Loucy (cell line): ENCODE data around the gene PAX1.

ENCODE experiments used
- H2AFZ ChIP-seq: fragments of 200-600 bp; sonication (generic); 2 replicates; pipeline ENCODE4 v1.6.0; 2016; ENCODE audit warnings: antibody characterized with exemption, mild to moderate bottlenecking, low read length, moderate library complexity
- H3F3A ChIP-seq: fragments of 200-600 bp; 2 replicates; pipeline ENCODE4 v1.6.0; 2016; ENCODE audit warnings: antibody characterized with exemption, low read depth, mild to moderate bottlenecking
- H3K27me3 ChIP-seq: fragments of 200-600 bp; sonication (generic); 2 replicates; pipeline ENCODE4 v1.6.1; 2014; ENCODE audit warnings: low read length, mild to moderate bottlenecking; ENCODE audit not compliant: insufficient read depth, poor library complexity, severe bottlenecking
- H3K36me3 ChIP-seq: fragments of 200-600 bp; sonication (generic); 2 replicates; pipeline ENCODE4 v1.6.1; 2016; ENCODE audit warnings: low read length; ENCODE audit not compliant: insufficient read depth
- H3K4me1 ChIP-seq: fragments of 200-600 bp; sonication (generic); 2 replicates; pipeline ENCODE4 v1.5.1; 2014; ENCODE audit warnings: low read length, mild to moderate bottlenecking; ENCODE audit not compliant: insufficient read depth, poor library complexity, severe bottlenecking
- H3K4me2 ChIP-seq: fragments of 200-600 bp; sonication (generic); 2 replicates; pipeline ENCODE4 v1.6.0; 2014; ENCODE audit warnings: antibody characterized with exemption, low read length, low read depth, mild to moderate bottlenecking; ENCODE audit not compliant: poor library complexity, severe bottlenecking
- H3K4me3 ChIP-seq: fragments of 200-600 bp; sonication (generic); 2 replicates; pipeline ENCODE4 v1.5.1; 2014; ENCODE audit warnings: low read length, mild to moderate bottlenecking, mixed read lengths; ENCODE audit not compliant: poor library complexity, severe bottlenecking
- H3K79me2 ChIP-seq: fragments of 200-600 bp; sonication (generic); 2 replicates; pipeline ENCODE4 v1.6.1; 2014; ENCODE audit warnings: low read length; ENCODE audit not compliant: insufficient read depth
- H3K9ac ChIP-seq: fragments of 200-600 bp; sonication (generic); 2 replicates; pipeline ENCODE4 v1.6.0; 2014; ENCODE audit warnings: mild to moderate bottlenecking, low read depth, low read length, moderate library complexity; ENCODE audit not compliant: poor library complexity, severe bottlenecking
- H3K9me2 ChIP-seq: fragments of 200-600 bp; sonication (generic); replicated peaks from 2 replicates; pipeline ENCODE4 v1.6.1; 2016; ENCODE audit warnings: low read depth, low read length, mixed read lengths
- H3K9me3 ChIP-seq: fragments of 200-600 bp; sonication (generic); 2 replicates; pipeline ENCODE4 v1.6.1; 2014; ENCODE audit warnings: mild to moderate bottlenecking, antibody characterized with exemption, low read length, low read depth; ENCODE audit not compliant: insufficient read depth
- H4K20me1 ChIP-seq: fragments of 200-600 bp; sonication (generic); 2 replicates; pipeline ENCODE4 v1.6.0; 2014; ENCODE audit warnings: antibody characterized with exemption, low read length, mild to moderate bottlenecking; ENCODE audit not compliant: insufficient read depth, poor library complexity, severe bottlenecking
- EZH2phosphoT487 ChIP-seq: fragments of 200-600 bp; IDR thresholded peaks from 2 replicates; pipeline ENCODE4 v1.6.1; 2018; ENCODE audit warnings: antibody characterized with exemption, mild to moderate bottlenecking, moderate library complexity, borderline replicate concordance
- TF ChIP-seq, protein P1 (sequence below): fragments of 200-600 bp; sonication (generic); conservative IDR thresholded peaks from 2 replicates; pipeline ENCODE4 v1.5.1; 2014; ENCODE audit warnings: mild to moderate bottlenecking, antibody characterized with exemption, low read length

The PAX1 gene

DNA sequence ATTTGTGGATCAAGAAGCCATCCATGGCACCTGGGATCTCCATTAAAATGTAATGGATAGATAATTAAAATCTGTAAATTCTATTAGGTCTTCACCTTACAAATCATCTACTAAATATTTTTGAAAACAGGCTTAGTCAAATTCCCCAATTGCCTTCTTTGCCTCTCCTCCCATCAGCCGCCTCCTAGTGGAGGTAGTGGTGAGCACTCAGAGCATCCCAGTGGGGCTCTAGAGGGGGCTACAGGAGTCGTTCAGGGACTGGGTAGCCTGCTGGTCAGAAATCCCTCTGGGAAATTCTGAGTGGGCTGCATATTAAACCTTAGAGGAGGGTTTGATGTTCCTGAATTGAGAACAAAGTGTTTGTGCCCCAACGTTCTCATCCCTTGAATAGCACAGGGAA lies 20.8 kb upstream of the PAX1 start:
- H3K4me2 ChIP-seq, result no peak overlapping the region
- H3K27me3 ChIP-seq, result no peaks in the 10 kb centered on the region
- no peak overlapping the region for H3K4me3 ChIP-seq
- H3K9me2 ChIP-seq, result no peaks in the 10 kb centered on the region
- H3K9me3 ChIP-seq, result no peaks in the 10 kb centered on the region
- H3K36me3 ChIP-seq, result no peaks in the 10 kb centered on the region
- H3K4me1 ChIP-seq, result no peaks in the 10 kb centered on the region
- H4K20me1 ChIP-seq, result no peaks in the 10 kb centered on the region
- TF ChIP-seq EZH2phosphoT487, result no peak
- TF ChIP-seq, protein P1, sequence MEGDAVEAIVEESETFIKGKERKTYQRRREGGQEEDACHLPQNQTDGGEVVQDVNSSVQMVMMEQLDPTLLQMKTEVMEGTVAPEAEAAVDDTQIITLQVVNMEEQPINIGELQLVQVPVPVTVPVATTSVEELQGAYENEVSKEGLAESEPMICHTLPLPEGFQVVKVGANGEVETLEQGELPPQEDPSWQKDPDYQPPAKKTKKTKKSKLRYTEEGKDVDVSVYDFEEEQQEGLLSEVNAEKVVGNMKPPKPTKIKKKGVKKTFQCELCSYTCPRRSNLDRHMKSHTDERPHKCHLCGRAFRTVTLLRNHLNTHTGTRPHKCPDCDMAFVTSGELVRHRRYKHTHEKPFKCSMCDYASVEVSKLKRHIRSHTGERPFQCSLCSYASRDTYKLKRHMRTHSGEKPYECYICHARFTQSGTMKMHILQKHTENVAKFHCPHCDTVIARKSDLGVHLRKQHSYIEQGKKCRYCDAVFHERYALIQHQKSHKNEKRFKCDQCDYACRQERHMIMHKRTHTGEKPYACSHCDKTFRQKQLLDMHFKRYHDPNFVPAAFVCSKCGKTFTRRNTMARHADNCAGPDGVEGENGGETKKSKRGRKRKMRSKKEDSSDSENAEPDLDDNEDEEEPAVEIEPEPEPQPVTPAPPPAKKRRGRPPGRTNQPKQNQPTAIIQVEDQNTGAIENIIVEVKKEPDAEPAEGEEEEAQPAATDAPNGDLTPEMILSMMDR, result peak; percentile 36
- H3K79me2 ChIP-seq, result no peaks in the 10 kb centered on the region
- no peak overlapping the region for H3K9ac ChIP-seq
- H2AFZ ChIP-seq, result no peak overlapping the region
- H3F3A ChIP-seq, result no peaks in the 10 kb centered on the region

DNA sequence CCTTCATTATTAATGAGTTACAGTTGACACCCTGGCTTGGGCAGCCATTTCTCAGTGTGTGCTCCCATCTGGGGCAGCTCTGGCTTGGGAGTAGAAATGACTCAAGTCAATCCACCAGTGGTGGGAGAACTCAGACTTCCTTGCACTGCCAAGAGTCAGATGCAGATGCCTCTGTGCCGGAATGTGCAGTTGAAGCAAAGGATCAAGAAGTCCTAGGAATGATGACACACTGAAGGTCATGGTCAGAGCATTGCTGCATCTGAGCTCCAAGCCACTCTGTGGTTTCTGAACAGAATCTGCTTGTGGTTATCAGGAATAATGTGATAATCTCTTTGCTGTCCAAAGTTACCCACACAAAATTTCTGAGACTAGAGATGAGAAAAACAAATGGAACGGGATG lies 19.5 kb upstream of the PAX1 start:
- Histone ChIP-seq H3K9me2 (no peaks in the 10 kb centered on the region), H3F3A (no peaks in the 10 kb centered on the region), H3K27me3 (no peaks in the 10 kb centered on the region), H4K20me1 (no peaks in the 10 kb centered on the region), H3K36me3 (no peaks in the 10 kb centered on the region), H3K4me1 (peaks cover 4% of the 10 kb centered on the region), H3K4me3 (no peak overlapping the region), H3K9ac (no peak overlapping the region), H2AFZ (no peak overlapping the region), H3K9me3 (no peaks in the 10 kb centered on the region), H3K4me2 (no peak overlapping the region), H3K79me2 (no peaks in the 10 kb centered on the region)
- TF ChIP-seq, protein P1, result no peak
- TF ChIP-seq EZH2phosphoT487, result no peak

DNA sequence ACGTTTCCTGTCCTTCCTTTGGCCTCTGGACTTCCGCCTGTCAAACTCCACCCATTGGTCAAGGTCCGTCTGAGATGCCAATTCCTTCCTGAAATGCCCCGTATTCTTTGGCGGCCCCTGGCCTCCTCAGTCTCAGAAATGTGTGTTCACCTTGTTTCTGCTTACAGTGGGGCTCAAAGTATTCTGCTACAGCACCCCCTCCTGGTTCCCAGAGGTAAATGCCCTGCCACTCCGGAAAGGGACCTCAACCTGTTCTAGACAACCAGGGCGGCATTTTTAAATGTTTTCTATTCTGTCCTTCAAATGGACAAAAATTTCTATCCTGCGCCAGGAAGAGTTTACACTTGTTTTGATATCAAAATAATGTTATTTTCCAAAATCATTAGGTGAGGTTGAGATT lies 12.1 kb upstream of the PAX1 start:
- H3K9me2 ChIP-seq, result no peaks in the 10 kb centered on the region
- H2AFZ ChIP-seq, result no peak overlapping the region
- H3K4me3 ChIP-seq, result no peak overlapping the region
- no peaks in the 10 kb centered on the region for H3K79me2 ChIP-seq
- no peak for TF ChIP-seq EZH2phosphoT487
- TF ChIP-seq, protein P1, result peak; percentile 71
- H3K9ac ChIP-seq, result no peak overlapping the region
- no peak overlapping the region for H3K4me2 ChIP-seq
- peaks cover 12% of the 10 kb centered on the region for H3K4me1 ChIP-seq
- no peaks in the 10 kb centered on the region for H3K36me3 ChIP-seq
- no peaks in the 10 kb centered on the region for H3K27me3 ChIP-seq
- no peaks in the 10 kb centered on the region for H4K20me1 ChIP-seq
- H3F3A ChIP-seq, result no peaks in the 10 kb centered on the region
- H3K9me3 ChIP-seq, result no peaks in the 10 kb centered on the region
